GF-D8 (cell line): Measurements from ENCODE around the gene METRN.

Source experiments
- DNase-seq: peaks from one replicate; lab custom pipeline; 2025; lab: John Stamatoyannopoulos, UW

Gene METRN

DNA sequence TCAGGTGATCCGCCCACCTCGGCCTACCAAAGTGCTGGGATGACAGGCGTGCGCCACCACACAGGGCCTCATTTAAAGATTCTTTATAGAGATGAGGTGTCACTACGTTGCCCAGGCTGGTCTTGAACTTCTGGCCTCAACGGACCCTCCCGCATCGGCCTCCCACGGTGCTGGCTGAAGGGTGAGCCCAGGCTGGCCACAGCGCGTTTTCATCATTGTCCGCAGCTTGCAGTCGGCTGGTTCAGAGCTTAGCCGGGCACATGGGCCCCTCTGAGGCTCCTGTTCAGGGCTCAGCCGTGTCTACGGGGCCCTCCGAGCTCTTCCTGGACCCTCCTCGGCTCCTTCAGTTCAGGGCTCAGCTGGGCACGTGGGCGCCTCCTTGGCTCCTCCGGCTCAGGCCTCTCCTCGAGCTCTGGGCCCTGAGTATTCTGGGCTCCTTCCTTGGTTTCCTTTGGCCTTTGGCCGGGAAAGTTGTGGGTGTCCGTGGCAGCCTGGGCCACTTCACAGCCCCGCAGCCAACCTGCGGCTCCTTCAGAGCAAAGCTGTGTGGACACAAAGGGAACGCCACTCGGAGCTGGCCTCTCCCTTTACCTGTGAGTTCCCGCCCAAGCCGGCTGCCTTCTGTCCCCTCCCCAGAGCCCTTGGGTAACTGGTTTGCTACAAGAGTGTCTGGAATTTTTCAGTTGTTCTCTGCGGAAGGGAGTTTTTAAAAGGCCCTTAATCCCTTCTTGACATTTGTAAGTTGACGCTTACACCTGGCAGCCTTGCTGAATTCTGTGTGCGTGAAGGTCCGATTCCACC lies 44.4 kb downstream of the METRN start:
- no peak for DNase-seq

DNA sequence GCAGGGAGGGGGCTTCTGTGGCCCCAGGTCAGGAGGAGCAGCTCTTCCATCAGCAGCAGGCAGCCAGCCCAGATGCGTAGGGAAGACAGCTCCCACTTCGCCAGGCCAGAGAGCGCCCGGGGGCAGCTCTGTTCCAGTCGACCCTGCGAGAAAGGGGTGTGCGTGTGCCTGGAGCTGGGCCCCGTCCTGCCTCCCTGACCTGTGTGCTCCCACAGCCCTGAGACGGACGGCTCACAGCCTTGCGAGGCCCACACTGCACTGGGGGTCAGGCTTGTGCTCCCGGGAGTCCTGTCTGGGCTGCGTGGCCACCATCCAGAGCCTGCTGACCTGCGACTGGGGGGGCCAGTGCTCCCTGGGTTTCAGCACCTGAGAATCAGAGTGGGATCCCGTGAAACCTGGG lies 45.1 kb downstream of the METRN start:
- no peak for DNase-seq

DNA sequence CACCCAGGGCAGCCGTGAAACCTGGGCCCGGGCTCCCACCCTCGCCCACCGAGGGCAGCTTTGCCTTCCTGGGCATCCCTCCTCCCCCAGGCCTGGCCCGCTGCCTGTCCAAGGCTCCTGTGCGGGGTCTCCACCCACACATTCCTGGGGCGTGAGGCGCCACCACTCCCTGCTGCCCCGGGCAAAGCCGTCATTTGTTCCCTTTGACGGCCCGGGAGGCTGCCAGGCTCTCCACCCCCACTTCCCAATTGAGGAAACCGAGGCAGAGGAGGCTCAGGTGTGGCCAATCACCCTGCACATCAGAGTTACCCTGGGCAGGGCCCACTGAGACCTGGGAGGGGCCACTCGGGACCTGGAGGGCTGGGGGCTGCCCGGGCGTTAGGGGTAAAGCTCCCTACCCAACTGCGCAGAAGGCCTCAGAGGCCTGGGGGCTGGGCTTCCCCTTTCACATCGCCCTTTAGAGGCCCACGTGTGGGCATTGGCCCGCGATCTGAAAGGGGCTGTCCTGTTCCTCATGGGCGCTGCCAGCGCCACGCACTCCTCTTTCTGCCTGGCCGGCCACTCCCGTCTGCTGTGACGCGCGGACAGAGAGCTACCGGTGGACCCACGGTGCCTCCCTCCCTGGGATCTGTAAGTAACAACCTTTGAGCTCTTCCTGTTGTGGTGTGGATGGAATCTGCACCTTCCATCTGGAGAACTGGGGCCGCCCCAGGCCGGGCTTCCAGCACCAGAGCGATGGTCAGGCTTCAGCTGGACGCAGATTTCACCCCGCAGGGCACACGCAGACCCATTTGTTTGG lies 45.8 kb downstream of the METRN start, which contains the start of gene MSLN:
TSS of gene MSLN (plus strand) at position 190 of the 799 bp plus-strand sequence. CDS start 1,947 bp downstream, outside the sequence.
- DNase-seq = no peak

DNA sequence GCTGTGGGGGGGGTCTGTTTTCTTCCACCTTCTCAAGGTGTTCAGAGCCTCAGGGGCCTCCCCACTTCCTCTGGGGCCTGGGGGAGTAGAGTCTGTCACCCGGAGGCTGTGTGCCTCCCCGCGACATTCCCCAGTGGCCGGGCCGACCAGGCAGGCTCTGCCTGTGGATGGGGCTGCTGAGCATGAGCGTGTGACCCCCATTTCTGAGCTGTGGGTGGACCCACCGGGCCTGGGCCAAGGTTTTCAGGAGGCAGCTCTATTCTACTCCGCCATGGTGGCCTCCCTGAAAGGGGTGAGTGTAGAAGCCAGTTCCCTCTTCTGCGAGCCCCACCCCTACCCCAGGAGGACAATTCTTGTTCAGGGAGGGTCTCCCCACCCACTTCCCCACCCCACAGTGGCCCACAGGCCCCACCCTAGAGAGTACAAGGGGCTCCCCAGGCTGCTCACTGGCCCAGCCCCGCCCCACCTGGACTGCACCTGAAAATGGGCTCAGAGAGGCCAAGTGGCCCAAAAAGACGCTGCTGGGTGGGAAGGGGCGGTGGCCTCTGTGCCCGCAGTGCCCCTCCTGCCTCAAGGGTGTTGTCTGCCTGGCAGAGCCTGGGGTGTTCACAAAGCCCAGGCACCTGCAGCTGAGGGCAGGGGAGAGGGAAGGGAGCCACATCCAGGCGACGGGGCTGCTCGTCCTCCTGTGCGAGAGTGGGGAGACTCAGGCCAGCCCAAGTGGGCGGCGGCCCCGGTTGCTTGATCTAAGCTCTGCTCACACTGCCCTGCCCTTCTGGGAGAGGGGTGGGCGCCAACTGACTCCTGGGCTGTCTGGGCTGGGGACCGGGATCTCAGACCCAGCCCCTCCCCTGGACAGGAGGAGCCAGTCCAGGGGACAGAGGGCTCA lies 47.0 kb downstream of the METRN start:
- no peak for DNase-seq

DNA sequence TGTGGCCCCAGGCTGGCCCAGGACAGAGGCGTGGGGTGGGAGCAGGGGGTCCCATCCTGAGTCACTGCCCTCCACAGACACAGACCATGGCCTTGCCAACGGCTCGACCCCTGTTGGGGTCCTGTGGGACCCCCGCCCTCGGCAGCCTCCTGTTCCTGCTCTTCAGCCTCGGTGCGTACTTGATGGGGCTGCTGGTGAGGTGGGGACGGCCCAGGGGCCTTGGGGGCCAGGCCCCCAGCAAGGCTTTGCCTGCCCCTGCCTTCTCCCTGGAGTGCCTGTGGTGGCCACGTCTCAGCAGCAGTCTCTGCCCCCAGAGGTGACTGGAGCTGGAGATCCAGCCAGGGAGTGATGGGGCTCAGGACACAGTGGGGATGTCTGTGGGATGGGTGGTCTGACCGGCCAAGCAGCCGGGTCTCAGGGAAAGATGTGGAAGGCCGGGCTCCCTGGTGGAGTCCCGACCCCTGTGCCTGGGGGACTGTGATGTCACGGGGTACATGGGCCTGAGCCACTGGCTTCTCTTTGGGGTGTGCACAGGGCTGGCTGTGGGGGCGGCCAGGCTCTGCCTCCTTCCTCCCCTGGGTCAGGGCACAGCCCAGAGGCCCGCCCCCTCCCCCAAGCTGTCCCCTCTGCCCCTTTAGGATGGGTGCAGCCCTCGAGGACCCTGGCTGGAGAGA lies 47.8 kb downstream of the METRN start:
- no peak for DNase-seq

DNA sequence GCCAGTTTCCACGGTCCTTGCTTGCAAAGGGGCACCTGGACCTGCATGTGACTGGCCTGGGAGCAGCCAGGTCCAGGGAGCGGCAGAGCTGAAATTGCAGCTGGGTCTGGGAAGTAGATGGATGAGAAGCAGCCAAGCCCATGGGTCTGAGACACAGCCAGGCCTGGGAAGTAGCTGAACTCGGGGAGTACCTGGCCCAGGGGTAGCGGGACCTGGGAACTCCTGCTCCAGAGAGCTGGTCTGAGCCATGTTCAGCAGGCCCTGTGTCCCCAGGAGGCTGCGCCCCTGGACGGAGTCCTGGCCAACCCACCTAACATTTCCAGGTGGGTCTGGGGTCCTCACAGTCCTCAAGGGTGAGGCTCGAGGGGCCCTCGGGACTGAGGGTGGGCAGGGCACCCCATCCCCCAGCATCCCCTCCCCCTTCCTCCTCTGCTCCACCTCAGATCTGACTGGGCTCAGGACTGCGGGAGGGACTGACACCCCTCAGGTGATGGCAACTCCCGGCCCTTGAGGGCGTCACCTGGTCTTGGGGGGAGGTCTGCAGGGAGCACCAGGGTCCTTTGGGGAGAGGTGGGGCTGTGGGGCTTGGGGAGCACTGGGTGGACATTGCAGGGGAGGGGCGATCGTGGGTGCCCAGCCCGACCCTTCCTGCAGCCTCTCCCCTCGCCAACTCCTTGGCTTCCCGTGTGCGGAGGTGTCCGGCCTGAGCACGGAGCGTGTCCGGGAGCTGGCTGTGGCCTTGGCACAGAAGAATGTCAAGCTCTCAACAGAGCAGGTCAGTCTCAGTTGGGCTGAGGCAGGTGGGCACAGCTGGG lies 48.7 kb downstream of the METRN start:
- no peak for DNase-seq

DNA sequence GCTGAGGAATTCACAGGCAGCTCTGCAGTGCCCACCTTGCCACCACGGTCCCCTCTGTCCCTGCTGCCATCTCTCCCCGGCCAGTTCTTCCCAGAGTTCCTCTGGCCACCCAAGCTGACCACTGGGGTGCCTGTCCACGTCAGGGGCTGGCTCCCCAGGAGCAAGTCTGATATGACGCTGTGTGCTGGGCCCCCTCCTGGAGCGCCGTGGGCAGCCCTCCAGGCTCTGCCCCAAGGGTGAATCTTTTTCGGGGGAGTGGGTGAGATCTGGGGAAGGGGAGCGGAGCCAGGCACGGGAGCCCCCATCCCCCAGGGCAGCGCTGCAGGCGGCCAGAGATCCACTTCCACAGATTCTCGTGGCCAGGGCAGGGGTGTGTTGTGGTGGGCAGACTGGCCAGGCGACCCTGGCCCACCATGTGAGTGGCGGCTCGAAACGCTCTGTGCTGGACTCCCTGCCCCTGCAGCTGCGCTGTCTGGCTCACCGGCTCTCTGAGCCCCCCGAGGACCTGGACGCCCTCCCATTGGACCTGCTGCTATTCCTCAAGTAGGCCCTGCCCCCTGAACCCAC lies 49.3 kb downstream of the METRN start:
- no peak for DNase-seq

DNA sequence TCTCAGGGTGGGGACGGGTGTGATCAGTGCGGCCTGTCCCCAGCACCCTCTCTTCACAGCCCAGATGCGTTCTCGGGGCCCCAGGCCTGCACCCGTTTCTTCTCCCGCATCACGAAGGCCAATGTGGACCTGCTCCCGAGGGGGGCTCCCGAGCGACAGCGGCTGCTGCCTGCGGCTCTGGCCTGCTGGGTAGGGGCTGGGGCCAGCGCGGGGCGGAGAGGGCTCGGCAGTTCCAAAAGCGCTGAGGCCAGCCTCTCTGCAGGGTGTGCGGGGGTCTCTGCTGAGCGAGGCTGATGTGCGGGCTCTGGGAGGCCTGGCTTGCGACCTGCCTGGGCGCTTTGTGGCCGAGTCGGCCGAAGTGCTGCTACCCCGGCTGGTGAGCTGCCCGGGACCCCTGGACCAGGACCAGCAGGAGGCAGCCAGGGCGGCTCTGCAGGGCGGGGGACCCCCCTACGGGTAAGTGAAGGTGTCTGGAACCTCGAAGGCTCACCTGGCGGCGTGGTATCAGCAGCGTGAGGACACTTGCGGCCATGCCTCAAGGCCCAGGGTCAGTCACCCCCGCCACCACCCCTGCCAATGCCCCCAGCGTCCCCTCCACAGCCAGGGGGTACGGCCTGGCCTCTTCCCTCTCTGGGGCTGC lies 50.0 kb downstream of the METRN start:
- no peak for DNase-seq

DNA sequence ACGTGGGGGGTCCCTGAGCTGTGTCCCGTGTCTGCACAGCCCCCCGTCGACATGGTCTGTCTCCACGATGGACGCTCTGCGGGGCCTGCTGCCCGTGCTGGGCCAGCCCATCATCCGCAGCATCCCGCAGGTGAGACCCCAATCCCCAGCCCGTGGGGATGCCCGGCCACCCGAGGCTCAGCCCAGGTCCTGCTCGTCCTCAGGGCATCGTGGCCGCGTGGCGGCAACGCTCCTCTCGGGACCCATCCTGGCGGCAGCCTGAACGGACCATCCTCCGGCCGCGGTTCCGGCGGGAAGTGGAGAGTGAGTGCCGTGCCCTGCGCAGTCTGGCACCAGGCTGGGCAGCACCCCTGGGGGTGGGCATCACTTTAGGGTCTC lies 50.6 kb downstream of the METRN start:
- DNase-seq = no peak

DNA sequence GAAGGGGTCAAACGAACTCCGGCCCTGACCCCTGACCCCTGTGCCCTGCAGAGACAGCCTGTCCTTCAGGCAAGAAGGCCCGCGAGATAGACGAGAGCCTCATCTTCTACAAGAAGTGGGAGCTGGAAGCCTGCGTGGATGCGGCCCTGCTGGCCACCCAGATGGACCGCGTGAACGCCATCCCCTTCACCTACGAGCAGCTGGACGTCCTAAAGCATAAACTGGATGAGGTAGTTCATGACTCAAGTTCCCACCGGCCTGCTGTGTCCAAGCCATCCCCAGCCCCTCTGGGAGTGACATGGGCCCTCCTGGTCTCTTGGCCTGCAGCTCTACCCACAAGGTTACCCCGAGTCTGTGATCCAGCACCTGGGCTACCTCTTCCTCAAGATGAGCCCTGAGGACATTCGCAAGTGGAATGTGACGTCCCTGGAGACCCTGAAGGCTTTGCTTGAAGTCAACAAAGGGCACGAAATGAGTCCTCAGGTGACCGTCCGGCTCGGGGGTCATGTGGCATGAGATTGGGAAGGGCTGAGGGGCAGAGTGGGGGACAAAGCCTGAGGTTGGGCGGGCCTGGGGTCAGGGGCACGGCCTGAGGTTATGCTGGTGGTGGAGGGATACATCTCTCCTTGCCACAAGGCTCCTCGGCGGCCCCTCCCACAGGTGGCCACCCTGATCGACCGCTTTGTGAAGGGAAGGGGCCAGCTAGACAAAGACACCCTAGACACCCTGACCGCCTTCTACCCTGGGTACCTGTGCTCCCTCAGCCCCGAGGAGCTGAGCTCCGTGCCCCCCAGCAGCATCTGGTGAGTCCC lies 51.3 kb downstream of the METRN start:
- DNase-seq = no peak

DNA sequence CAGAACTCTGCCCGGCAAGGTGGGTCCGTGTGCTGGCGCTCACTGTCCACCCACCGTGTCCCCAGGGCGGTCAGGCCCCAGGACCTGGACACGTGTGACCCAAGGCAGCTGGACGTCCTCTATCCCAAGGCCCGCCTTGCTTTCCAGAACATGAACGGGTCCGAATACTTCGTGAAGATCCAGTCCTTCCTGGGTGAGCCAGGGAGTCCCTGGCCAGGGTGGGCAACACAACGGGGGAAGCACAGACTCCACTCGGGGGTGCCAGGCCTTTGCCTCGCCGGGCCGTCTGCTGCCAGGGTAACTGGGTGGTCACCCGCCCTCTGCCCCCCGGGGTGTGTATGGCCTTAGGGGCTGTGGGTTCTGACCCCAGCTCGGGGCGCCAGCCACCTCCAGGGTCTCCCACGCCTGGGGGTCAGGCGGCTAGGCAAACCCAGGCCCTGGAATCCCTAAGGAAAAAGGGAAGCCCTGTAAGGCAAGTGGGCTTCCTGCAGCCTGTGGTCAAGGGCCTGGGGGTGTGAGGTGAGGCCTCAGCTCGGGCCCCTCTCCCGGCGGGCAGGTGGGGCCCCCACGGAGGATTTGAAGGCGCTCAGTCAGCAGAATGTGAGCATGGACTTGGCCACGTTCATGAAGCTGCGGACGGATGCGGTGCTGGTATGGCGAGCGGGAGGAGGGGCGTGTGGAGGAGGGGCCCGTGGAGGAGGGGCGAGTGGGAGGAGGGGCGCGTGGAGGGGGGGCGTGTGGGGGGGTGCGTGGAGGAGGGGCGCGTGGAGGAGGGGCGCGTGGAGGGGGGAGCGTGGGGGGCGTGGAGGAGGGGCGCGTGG lies 52.1 kb downstream of the METRN start:
- DNase-seq = no peak

DNA sequence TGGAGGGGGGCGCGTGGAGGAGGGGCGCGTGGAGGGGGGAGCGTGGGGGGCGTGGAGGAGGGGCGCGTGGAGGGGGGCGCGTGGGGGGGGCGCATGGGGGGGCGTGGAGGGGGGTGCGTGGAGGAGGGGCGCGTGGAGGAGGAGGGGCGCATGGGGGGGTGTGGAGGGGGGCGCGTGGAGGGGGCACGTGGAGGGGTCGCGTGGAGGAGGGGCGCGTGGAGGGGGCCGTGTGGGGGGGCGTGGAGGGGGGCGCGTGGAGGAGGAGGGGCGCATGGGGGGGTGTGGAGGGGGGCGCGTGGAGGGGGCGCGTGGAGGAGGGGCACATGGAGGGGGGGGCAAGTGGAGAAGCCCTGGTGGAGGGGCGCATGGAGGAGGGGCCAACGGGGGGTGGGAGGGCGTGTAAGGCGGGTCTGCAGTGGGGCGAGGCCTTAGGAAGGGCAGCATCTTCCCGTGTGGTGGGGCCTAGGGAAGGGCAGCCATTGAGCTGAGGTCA lies 52.9 kb downstream of the METRN start:
- DNase-seq = no peak

DNA sequence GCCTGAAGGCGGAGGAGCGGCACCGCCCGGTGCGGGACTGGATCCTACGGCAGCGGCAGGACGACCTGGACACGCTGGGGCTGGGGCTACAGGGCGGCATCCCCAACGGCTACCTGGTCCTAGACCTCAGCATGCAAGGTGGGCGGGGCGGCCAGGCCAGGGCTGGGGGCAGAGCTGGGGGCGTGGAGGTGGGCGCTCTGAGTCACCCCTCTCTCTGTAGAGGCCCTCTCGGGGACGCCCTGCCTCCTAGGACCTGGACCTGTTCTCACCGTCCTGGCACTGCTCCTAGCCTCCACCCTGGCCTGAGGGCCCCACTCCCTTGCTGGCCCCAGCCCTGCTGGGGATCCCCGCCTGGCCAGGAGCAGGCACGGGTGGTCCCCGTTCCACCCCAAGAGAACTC lies 53.5 kb downstream of the METRN start:
- no peak for DNase-seq
